NT2/D1 (cell line): ENCODE results near the gene CCDC57.
A peak's percentile ranks its signal among the peaks of the same experiment; 100 is the strongest.

Experiments
- DNase-seq: peaks from one replicate; pipeline ENCODE4 v3.0.0-alpha.2; 2011; ENCODE audit warnings: low read depth, low spot score
- H3K27me3 ChIP-seq: 2 replicates; pipeline ENCODE4 v1.6.0; 2011; ENCODE audit warnings: mild to moderate bottlenecking; ENCODE audit not compliant: insufficient read length, insufficient read depth
- H3K36me3 ChIP-seq: 2 replicates; pipeline ENCODE4 v1.6.1; 2011; ENCODE audit warnings: mild to moderate bottlenecking, low read length, mixed read lengths; ENCODE audit not compliant: insufficient read depth, insufficient read length
- H3K4me1 ChIP-seq: 2 replicates; pipeline ENCODE4 v1.5.1; 2011; ENCODE audit not compliant: insufficient read depth, insufficient read length
- H3K4me3 ChIP-seq: 2 replicates; pipeline ENCODE4 v1.5.1; 2011; ENCODE audit warnings: low read depth; ENCODE audit not compliant: insufficient read length
- H3K9ac ChIP-seq: 2 replicates; pipeline ENCODE4 v1.6.0; 2011; ENCODE audit warnings: low read depth; ENCODE audit not compliant: insufficient read length
- H3K9me3 ChIP-seq: 2 replicates; pipeline ENCODE4 v1.5.1; 2011; ENCODE audit warnings: mild to moderate bottlenecking, low read length; ENCODE audit not compliant: insufficient read depth
- SUZ12 ChIP-seq: IDR thresholded peaks from 2 replicates; pipeline ENCODE4 v1.6.1; 2011; ENCODE audit not compliant: insufficient read length, insufficient read depth; ENCODE audit errors: extremely low read depth
- YY1 ChIP-seq: IDR thresholded peaks from 2 replicates; pipeline ENCODE4 v1.6.1; 2011; ENCODE audit not compliant: insufficient read length, insufficient read depth
- ZNF274 ChIP-seq: IDR thresholded peaks from 2 replicates; pipeline ENCODE4 v1.6.1; 2011; ENCODE audit warnings: mild to moderate bottlenecking, low read depth, low read length

The CCDC57 gene

GRCh38 chr17:82121246-82121645, 91.4 kb downstream of the CCDC57 start:
- Histone ChIP-seq H3K9ac (peak overlapping the region; percentile 24), H3K36me3 (peaks cover 17% of the 10 kb centered on the region), H3K4me3 (no peak overlapping the region), H3K9me3 (no peaks in the 10 kb centered on the region), H3K27me3 (no peaks in the 10 kb centered on the region), H3K4me1 (peaks cover 26% of the 10 kb centered on the region)
- DNase-seq = no peak
- TF ChIP-seq SUZ12 (no peak), ZNF274 (no peak), YY1 (no peak)

GRCh38 chr17:82120148-82120547, 92.5 kb downstream of the CCDC57 start:
- no peaks in the 10 kb centered on the region for H3K27me3 ChIP-seq
- no peak for DNase-seq
- H3K9me3 ChIP-seq = no peaks in the 10 kb centered on the region
- peaks cover 14% of the 10 kb centered on the region for H3K36me3 ChIP-seq
- H3K4me3 ChIP-seq = no peak overlapping the region
- TF ChIP-seq SUZ12 = no peak
- peaks cover 27% of the 10 kb centered on the region for H3K4me1 ChIP-seq
- no peak overlapping the region for H3K9ac ChIP-seq

GRCh38 chr17:82118815-82119380, 93.7 kb downstream of the CCDC57 start:
- Histone ChIP-seq H3K36me3 (peaks cover 22% of the 10 kb centered on the region), H3K4me1 (peaks cover 24% of the 10 kb centered on the region), H3K9me3 (no peaks in the 10 kb centered on the region), H3K9ac (no peak overlapping the region), H3K4me3 (no peak overlapping the region), H3K27me3 (no peaks in the 10 kb centered on the region)
- DNase-seq = peak; percentile 66
- TF ChIP-seq YY1 = no peak
- TF ChIP-seq ZNF274 = no peak
- TF ChIP-seq SUZ12 = no peak

- no peak for DNase-seq
- no peaks in the 10 kb centered on the region for H3K9me3 ChIP-seq
- H3K9ac ChIP-seq = peak overlapping the region; percentile 36
- no peaks in the 10 kb centered on the region for H3K27me3 ChIP-seq
- TF ChIP-seq SUZ12 (no peak), YY1 (no peak), ZNF274 (no peak)
- no peak overlapping the region for H3K4me3 ChIP-seq
- H3K4me1 ChIP-seq = peaks cover 24% of the 10 kb centered on the region
- H3K36me3 ChIP-seq = peaks cover 27% of the 10 kb centered on the region
Observed at GRCh38 chr17:82118168-82118814, 94.4 kb downstream of the CCDC57 start.

GRCh38 chr17:82117139-82118090, 95.2 kb downstream of the CCDC57 start:
- H3K4me1 ChIP-seq = peaks cover 24% of the 10 kb centered on the region

GRCh38 chr17:82116246-82116645, 96.4 kb downstream of the CCDC57 start:
- no peaks in the 10 kb centered on the region for H3K9me3 ChIP-seq
- no peak overlapping the region for H3K4me3 ChIP-seq
- DNase-seq = no peak
- peaks cover 6% of the 10 kb centered on the region for H3K27me3 ChIP-seq
- no peak overlapping the region for H3K9ac ChIP-seq
- H3K4me1 ChIP-seq = peaks cover 19% of the 10 kb centered on the region
- H3K36me3 ChIP-seq = peaks cover 24% of the 10 kb centered on the region
- TF ChIP-seq YY1 = no peak
- TF ChIP-seq SUZ12 = no peak
- TF ChIP-seq ZNF274 = no peak

More at GRCh38 chr17:82117139-82118090, 95.2 kb downstream of the CCDC57 start:
- peaks cover 2% of the 10 kb centered on the region for H3K27me3 ChIP-seq
- no peak for TF ChIP-seq SUZ12
- TF ChIP-seq YY1 = no peak
- no peak for TF ChIP-seq ZNF274
- peaks cover 29% of the 10 kb centered on the region for H3K36me3 ChIP-seq
- no peak for DNase-seq
- no peak overlapping the region for H3K9ac ChIP-seq
- H3K9me3 ChIP-seq = no peaks in the 10 kb centered on the region
- H3K4me3 ChIP-seq = no peak overlapping the region

- DNase-seq = no peak
- no peak for TF ChIP-seq ZNF274
- no peak for TF ChIP-seq YY1
- no peak for TF ChIP-seq SUZ12
- Histone ChIP-seq H3K36me3 (peaks cover 22% of the 10 kb centered on the region), H3K4me1 (peaks cover 19% of the 10 kb centered on the region), H3K9ac (no peak overlapping the region), H3K4me3 (no peak overlapping the region), H3K27me3 (peaks cover 6% of the 10 kb centered on the region), H3K9me3 (no peaks in the 10 kb centered on the region)
Observed at GRCh38 chr17:82114872-82115271, 97.8 kb downstream of the CCDC57 start.
